ENCODE results near the gene HS6ST3. TPM values are rescaled to one million over a fixed set of nuclear protein-coding genes. Genes with fewer than 3 reads are reported as not detected.

Gene HS6ST3
- total RNA-seq, 1 experiment from 2014 or later = 1.2 TPM

DNA sequence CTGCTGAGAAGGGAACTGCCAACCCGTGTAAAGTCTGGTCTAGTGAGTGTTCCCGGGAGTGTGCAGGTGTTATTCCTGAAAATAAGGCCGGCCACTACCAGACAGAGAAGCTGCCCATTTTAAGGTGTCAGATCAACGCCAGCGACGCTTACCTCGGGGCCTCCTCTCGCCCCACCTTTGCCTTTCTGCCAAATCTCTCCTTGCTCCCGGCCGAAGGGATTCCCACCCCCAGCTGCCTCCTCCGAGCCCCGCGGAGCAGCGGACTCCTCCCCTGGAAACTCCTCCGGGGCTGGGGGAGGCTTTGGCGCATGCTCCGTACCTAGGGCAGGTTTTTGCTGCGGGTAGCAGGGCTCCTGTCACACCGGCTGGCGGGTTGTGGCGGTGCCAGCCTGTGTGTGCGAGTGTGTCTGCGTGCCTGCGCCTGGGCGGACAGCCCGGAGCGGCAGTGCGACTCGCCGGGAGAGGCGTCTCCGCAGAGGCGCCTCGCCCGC, at the start of gene HS6ST3 (continued):
- no peak for TF ChIP-seq ERG (CRISPR knock-in tag; IDR thresholded peaks at IDR 0.05)
- 0 out of 2 replicates have a peak, but pooled peaks have one; percentile 30 for TF ChIP-seq FOXK1 (CRISPR knock-in tag; IDR thresholded peaks at IDR 0.05)
- TF ChIP-seq, protein P1, sequence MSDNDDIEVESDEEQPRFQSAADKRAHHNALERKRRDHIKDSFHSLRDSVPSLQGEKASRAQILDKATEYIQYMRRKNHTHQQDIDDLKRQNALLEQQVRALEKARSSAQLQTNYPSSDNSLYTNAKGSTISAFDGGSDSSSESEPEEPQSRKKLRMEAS (CRISPR knock-in tag; IDR thresholded peaks at IDR 0.05) = no peak
- TF ChIP-seq CTCF (IDR thresholded peaks at IDR 0.05) = no peak

DNA sequence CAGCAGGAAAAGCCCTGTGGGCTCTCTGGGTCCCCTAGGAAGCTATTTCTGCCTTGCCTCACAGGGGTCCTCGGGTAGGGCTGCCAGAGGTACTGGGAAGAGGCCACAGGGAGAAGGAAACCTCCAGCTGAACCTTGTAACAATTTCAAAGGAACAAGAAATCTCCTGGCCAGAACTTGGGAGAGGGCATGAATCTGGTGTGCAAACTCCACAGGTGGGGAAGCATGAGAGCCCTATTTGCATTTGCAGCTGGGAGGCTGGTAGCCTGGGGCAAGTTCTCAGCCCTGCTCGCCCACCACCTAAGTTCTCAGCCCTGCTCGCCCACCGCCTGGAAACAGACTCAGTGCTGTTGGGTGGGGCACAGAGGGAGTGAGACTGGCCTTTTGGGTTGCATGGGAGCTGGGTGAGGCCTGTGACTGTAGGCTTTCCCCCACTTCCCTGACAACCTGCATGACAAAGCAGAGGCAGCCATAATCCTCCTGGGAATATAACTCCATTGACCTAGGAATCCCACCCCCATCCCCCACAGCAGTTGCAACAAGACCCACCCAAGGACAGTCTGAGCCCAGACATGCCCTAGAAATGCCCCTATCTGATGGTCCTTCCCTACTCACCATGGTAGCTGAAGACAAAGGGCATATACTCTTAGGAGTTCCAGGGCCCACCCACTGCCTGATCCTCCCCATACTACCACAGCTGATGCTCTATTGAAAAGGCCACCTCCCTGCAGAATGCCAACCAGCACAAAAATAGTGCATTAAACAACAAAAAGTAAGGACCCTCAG, 48.4 kb upstream of the HS6ST3 start:
- H3K9me3 Mint-ChIP-seq = peaks cover 37% of the 10 kb centered on the region
- H3K4me1 Mint-ChIP-seq = peaks cover 41% of the 10 kb centered on the region
- ChIA-PET POLR2A (interaction anchor here (1.2 kb wide), 1 partner anchor 12 kb away, joined by 3 read pairs; the partner anchor contains the start of gene UGGT2), CTCF (interaction anchor here (2.0 kb wide), 1 partner anchor 22 kb away, joined by 6 read pairs; no protein-coding TSS in a partner anchor)
- H3K27me3 Mint-ChIP-seq (ENCODE audit: low read depth) = no peaks in the 10 kb centered on the region
- DNase-seq (ENCODE audit: low spot score) (no peak), ATAC-seq (peak; percentile 82)
- TF ChIP-seq NFE2L1 (CRISPR knock-in tag; IDR thresholded peaks at IDR 0.05) (0 out of 2 replicates have a peak, but pooled peaks have one; percentile 24), TP53 (CRISPR knock-in tag; IDR thresholded peaks at IDR 0.05) (no peak), MYBL2 (CRISPR knock-in tag; IDR thresholded peaks at IDR 0.05) (no peak), ZNF416 (CRISPR knock-in tag; IDR thresholded peaks at IDR 0.05) (no peak), ETV6 (CRISPR knock-in tag; IDR thresholded peaks at IDR 0.05) (no peak), ZNF423 (CRISPR knock-in tag; IDR thresholded peaks at IDR 0.05) (peak; percentile 38; the same call in 1 of the 2 replicates), TEAD4 (CRISPR knock-in tag; IDR thresholded peaks at IDR 0.05) (no peak)
- TF ChIP-seq, protein P2, sequence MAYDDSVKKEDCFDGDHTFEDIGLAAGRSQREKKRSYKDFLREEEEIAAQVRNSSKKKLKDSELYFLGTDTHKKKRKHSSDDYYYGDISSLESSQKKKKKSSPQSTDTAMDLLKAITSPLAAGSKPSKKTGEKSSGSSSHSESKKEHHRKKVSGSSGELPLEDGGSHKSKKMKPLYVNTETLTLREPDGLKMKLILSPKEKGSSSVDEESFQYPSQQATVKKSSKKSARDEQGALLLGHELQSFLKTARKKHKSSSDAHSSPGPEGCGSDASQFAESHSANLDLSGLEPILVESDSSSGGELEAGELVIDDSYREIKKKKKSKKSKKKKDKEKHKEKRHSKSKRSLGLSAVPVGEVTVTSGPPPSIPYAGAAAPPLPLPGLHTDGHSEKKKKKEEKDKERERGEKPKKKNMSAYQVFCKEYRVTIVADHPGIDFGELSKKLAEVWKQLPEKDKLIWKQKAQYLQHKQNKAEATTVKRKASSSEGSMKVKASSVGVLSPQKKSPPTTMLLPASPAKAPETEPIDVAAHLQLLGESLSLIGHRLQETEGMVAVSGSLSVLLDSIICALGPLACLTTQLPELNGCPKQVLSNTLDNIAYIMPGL (CRISPR knock-in tag; IDR thresholded peaks at IDR 0.05) = no peak
- no peak overlapping the region for H3K4me3 Mint-ChIP-seq
- H3K27ac Mint-ChIP-seq = no peak overlapping the region
- H3K36me3 Mint-ChIP-seq = peaks cover 39% of the 10 kb centered on the region

DNA sequence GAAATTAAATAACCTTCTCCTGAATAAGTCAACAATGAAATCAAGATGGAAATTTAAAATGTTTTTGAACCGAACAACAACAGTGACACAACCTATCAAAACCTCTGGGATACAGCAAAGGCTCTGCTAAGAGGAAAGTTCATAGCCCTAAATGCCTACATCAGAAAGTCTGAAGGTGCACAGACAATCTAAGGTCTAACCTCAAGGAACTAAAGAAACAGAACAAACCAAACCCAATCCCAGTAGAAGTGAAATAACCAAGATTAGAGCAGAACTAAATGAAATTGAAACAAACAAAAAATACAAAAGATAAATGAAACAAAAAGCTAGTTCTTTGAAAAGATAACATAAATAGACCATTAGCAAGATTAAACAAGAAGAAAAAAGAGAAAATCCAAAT, 45.7 kb upstream of the HS6ST3 start:
- peaks cover 41% of the 10 kb centered on the region for H3K4me1 Mint-ChIP-seq
- H3K4me3 Mint-ChIP-seq = no peak overlapping the region
- H3K27me3 Mint-ChIP-seq (ENCODE audit: low read depth) = no peaks in the 10 kb centered on the region
- 0 out of 2 replicates have a peak overlapping the region, but pooled peaks have one; percentile 0 for H3K27ac Mint-ChIP-seq
- ATAC-seq (no peak), DNase-seq (ENCODE audit: low spot score) (no peak)
- ChIA-PET CTCF (no interaction called here), POLR2A (no interaction called here)
- H3K9me3 Mint-ChIP-seq = peaks cover 46% of the 10 kb centered on the region
- peaks cover 53% of the 10 kb centered on the region for H3K36me3 Mint-ChIP-seq
- TF ChIP-seq, protein P3, sequence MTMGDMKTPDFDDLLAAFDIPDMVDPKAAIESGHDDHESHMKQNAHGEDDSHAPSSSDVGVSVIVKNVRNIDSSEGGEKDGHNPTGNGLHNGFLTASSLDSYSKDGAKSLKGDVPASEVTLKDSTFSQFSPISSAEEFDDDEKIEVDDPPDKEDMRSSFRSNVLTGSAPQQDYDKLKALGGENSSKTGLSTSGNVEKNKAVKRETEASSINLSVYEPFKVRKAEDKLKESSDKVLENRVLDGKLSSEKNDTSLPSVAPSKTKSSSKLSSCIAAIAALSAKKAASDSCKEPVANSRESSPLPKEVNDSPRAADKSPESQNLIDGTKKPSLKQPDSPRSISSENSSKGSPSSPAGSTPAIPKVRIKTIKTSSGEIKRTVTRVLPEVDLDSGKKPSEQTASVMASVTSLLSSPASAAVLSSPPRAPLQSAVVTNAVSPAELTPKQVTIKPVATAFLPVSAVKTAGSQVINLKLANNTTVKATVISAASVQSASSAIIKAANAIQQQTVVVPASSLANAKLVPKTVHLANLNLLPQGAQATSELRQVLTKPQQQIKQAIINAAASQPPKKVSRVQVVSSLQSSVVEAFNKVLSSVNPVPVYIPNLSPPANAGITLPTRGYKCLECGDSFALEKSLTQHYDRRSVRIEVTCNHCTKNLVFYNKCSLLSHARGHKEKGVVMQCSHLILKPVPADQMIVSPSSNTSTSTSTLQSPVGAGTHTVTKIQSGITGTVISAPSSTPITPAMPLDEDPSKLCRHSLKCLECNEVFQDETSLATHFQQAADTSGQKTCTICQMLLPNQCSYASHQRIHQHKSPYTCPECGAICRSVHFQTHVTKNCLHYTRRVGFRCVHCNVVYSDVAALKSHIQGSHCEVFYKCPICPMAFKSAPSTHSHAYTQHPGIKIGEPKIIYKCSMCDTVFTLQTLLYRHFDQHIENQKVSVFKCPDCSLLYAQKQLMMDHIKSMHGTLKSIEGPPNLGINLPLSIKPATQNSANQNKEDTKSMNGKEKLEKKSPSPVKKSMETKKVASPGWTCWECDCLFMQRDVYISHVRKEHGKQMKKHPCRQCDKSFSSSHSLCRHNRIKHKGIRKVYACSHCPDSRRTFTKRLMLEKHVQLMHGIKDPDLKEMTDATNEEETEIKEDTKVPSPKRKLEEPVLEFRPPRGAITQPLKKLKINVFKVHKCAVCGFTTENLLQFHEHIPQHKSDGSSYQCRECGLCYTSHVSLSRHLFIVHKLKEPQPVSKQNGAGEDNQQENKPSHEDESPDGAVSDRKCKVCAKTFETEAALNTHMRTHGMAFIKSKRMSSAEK (CRISPR knock-in tag; IDR thresholded peaks at IDR 0.05; ENCODE audit: borderline replicate concordance) = no peak
- TF ChIP-seq ELF4 (CRISPR knock-in tag; IDR thresholded peaks at IDR 0.05; ENCODE audit: low read depth) (no peak), NR2C2 (CRISPR knock-in tag; IDR thresholded peaks at IDR 0.05) (no peak), E2F5 (CRISPR knock-in tag; IDR thresholded peaks at IDR 0.05) (no peak), MYBL2 (CRISPR knock-in tag; IDR thresholded peaks at IDR 0.05) (no peak), ZNF512 (CRISPR knock-in tag; IDR thresholded peaks at IDR 0.05; ENCODE audit: borderline replicate concordance) (no peak), JUN (CRISPR knock-in tag; IDR thresholded peaks at IDR 0.05) (no peak)
- TF ChIP-seq, protein P1 (CRISPR knock-in tag; IDR thresholded peaks at IDR 0.05) = no peak

Measured in WTC11 (cell line).